CD4-positive, alpha-beta T cell treated with Interleukin-15 for 4 hours (primary cell): Measurements from ENCODE around the gene MBD1.
"Not testable (repeated sequence)": the region's sequence is repeated elsewhere in the genome, so short reads cannot be mapped to it uniquely, and the experiment has no call there.

Experiments
- DNase-seq: peaks from one replicate; pipeline ENCODE4 v3.0.0-alpha.2; 2020; ENCODE audit warnings: low spot score

The MBD1 gene

GRCh38 chr18:50293039-50293438, 11.7 kb upstream of the MBD1 start:
- DNase-seq = no peak

GRCh38 chr18:50289108-50289443, 7.8 kb upstream of the MBD1 start:
- no peak for DNase-seq

GRCh38 chr18:50288348-50289107, 7.2 kb upstream of the MBD1 start:
- not testable (repeated sequence) for DNase-seq

GRCh38 chr18:50287441-50288347, 6.4 kb upstream of the MBD1 start, which contains the start of gene CXXC1:
CXXC1 (minus strand) TSS chr18:50287692; CDS start chr18:50287589, 103 bp downstream.
- peak; percentile 98 for DNase-seq

GRCh38 chr18:50287028-50287440, 5.7 kb upstream of the MBD1 start:
- DNase-seq = no peak

GRCh38 chr18:50286391-50287027, 5.2 kb upstream of the MBD1 start:
- DNase-seq = peak; percentile 21

GRCh38 chr18:50285631-50286321, 4.5 kb upstream of the MBD1 start:
- no peak for DNase-seq

- no peak for DNase-seq
These were observed 3.7 kb upstream of the MBD1 start for GRCh38 chr18:50285071-50285470.

- no peak for DNase-seq
These were observed 3.0 kb upstream of the MBD1 start for GRCh38 chr18:50284255-50284885.

GRCh38 chr18:50283469-50284209, 2.3 kb upstream of the MBD1 start:
- no peak for DNase-seq

- no peak for DNase-seq
These were observed 1.4 kb upstream of the MBD1 start for GRCh38 chr18:50282521-50283335.

GRCh38 chr18:50281972-50282520, 723 bp upstream of the MBD1 start:
- DNase-seq = no peak

- no peak for DNase-seq
These were observed 522 bp downstream of the MBD1 start for GRCh38 chr18:50280707-50281294.

GRCh38 chr18:50279752-50280151, 1.6 kb downstream of the MBD1 start:
- no peak for DNase-seq

GRCh38 chr18:50277942-50278341, 3.4 kb downstream of the MBD1 start:
- no peak for DNase-seq

GRCh38 chr18:50276452-50276851, 4.9 kb downstream of the MBD1 start:
- DNase-seq = no peak

GRCh38 chr18:50275503-50276036, 5.8 kb downstream of the MBD1 start:
- no peak for DNase-seq

- DNase-seq = no peak
These were observed 6.4 kb downstream of the MBD1 start for GRCh38 chr18:50274941-50275340.

- DNase-seq = no peak
These were observed 7.3 kb downstream of the MBD1 start for GRCh38 chr18:50274044-50274442.
